ENCODE measurements around the gene EXOG.

GRCh38 chr3:38507120-38507519, 11.0 kb downstream of the EXOG start:
- TF ChIP-seq POLR2A (IDR thresholded peaks at IDR 0.05; ENCODE audit: low read length) (no peak), GATA1 (IDR thresholded peaks at IDR 0.05; ENCODE audit: low read depth, low read length) (no peak)

Data from erythroblast (primary cell).